ENCODE data around the gene RAMP1. TPM values are rescaled to one million over a fixed set of nuclear protein-coding genes. Genes with fewer than 3 reads are reported as not detected.
A peak's percentile ranks its signal among the peaks of the same experiment; 100 is the strongest.

The RAMP1 gene
- polyA plus RNA-seq, 1 donor: 54.1 TPM

GRCh38 chr2:237917696-237918374, 58.4 kb downstream of the RAMP1 start:
- no peak for DNase-seq (ENCODE audit: low read depth)

GRCh38 chr2:237919593-237919992, 60.2 kb downstream of the RAMP1 start:
- no peak for DNase-seq (ENCODE audit: low read depth)

DNA sequence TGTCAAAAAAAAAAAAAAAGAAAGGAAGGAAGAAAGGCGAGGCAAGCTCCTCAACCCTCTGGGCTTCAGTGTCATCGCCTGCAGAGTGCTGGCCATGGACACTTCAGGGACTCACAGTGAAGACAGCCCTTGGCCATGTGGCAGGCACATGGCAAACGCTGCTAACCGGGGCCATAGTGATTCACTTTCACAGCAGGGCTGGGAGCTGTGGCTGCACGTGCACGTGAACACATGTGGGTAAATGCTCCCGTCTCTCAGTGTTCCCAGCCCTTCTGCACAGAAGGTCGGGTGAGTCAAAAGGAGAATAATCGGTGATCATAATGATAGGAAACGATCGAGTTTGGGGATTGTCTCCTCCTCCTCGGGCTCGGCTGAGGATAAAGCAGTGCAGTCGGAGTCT, 61.2 kb downstream of the RAMP1 start:
- DNase-seq (ENCODE audit: low read depth): no peak

GRCh38 chr2:237921967-237922492, 62.6 kb downstream of the RAMP1 start:
- no peak for DNase-seq (ENCODE audit: low read depth)

GRCh38 chr2:237922641-237923361, 63.4 kb downstream of the RAMP1 start:
- no peak for DNase-seq (ENCODE audit: low read depth)

GRCh38 chr2:237923481-237924163, 64.2 kb downstream of the RAMP1 start:
- DNase-seq (ENCODE audit: low read depth): no peak

DNA sequence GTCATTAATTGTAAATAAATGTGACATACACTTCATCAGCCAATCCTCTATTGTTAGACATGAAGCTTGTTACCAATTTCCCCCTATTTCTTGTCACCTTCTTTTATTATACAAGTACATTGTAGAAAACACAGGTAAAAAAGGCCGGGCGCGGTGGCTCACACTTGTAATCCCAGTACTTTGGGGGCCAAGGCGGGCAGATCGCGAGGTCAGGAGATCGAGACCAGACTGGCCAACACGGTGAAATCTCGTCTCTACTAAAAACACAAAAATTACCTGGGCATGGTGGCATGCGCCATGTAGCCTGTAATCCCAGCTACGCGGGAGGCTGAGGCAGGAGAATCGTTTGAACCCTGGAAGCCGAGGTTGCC, 64.7 kb downstream of the RAMP1 start:
- no peak for DNase-seq (ENCODE audit: low read depth)

- no peak for DNase-seq (ENCODE audit: low read depth)
Observed at GRCh38 chr2:237927135-237927534, 67.7 kb downstream of the RAMP1 start.

GRCh38 chr2:237927986-237928385, 68.6 kb downstream of the RAMP1 start:
- no peak for DNase-seq (ENCODE audit: low read depth)

DNA sequence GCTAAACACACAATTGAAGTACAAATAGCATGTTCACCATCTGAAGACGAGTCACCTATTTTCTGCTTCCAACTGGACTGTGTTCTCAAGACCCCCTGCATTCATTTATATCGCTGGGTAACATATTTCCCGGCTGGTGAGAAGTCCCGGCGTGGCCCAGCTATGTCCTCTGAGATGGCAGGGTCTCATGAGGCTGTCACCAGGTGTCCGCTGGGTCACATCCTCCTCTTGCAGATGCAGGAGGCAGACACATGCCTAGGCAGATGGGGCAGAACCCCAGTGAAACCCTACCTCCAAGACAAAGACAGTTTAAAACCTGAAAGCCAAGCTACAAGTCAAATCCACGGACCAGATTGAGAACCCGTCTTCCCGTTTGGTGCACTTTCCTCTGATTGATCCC, 70.6 kb downstream of the RAMP1 start:
- no peak for DNase-seq (ENCODE audit: low read depth)

GRCh38 chr2:237931205-237931721, 71.8 kb downstream of the RAMP1 start:
- peak; percentile 58 for DNase-seq (ENCODE audit: low read depth)

GRCh38 chr2:237932731-237933131, 73.3 kb downstream of the RAMP1 start:
- DNase-seq (ENCODE audit: low read depth): no peak

DNA sequence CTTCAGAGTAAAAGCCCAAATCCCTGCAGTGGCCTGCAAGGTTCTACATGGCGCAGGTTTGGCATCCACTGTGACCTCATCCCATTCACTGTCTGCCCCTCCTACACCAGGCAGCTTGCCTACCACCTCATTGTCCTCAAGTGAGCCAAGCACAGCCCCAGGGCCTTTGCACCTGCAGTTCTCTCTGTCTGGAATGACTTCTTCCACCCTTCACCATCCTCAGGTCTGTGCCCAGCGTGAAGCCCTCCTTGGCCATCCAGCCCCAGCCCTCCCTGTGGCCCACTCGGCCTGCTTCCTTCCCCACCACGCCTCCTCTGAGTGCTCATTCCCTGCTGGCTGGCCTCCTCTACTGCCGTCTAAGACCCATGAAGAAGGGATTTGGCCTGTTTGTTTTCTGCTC, 74.8 kb downstream of the RAMP1 start:
- DNase-seq (ENCODE audit: low read depth): no peak

GRCh38 chr2:237935740-237936452, 76.5 kb downstream of the RAMP1 start:
- DNase-seq (ENCODE audit: low read depth): peak; percentile 13

DNA sequence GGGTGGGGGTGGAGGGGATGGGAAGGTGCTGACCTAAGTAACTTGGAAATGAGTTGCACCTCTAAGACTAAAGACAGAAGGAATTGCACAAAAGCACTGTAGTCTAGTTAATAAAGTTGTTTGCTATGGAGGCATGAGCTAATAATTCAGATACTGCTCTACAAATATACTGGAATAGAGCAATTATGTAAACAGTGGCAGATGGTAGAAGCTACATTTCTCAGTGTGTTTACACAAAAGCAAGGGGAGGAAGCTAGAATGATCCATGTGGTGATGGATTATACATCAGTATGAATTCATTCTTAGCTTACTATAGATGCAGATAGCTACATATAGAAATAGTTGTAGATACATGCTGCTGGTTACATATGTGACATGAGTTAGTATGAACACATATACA, 79.8 kb downstream of the RAMP1 start:
- no peak for DNase-seq (ENCODE audit: low read depth)

DNA sequence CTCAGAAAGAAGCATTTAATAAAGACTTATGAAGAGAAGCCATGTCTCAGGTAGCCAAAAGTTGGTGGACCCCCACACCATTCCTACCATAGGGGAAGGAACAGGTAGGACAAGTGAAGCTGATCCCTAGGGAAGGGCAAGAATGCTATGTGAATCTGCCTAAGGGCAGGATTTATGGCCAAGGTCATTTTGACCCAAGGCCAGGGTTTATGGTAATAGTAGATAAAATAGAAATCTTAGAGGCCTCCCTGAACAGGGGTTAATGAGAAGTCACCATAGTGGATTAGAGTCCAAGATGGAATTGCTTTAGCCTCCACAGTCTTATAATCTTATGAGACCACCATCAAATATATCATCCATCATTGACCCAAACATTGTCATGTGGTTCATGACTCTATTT, 81.4 kb downstream of the RAMP1 start:
- no peak for DNase-seq (ENCODE audit: low read depth)

DNA sequence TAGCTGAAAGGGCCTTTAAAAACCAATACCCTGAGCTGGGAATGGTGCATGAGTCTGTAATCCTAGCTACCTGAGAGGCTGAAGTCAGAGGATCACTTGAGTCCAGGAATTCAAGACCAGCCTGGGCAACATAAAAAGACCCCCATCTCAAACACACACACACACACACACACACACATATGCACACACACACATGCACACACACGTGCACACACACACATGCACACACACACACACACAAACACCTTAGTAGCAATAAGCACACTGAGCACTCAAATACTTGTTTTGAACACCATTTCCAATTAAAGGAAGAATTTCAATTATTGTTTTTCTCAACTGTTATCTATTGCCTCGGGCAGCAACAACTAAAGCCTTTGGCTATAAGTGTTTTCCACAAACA, 81.8 kb downstream of the RAMP1 start:
- DNase-seq (ENCODE audit: low read depth): no peak

GRCh38 chr2:237942513-237942899, 83.1 kb downstream of the RAMP1 start:
- no peak for DNase-seq (ENCODE audit: low read depth)

- no peak for DNase-seq (ENCODE audit: low read depth)
Observed at GRCh38 chr2:237943395-237944094, 84.1 kb downstream of the RAMP1 start.

GRCh38 chr2:237944302-237944701, 84.9 kb downstream of the RAMP1 start:
- no peak for DNase-seq (ENCODE audit: low read depth)

- DNase-seq (ENCODE audit: low read depth): no peak
Observed at GRCh38 chr2:237946423-237946822, 87.0 kb downstream of the RAMP1 start.
